ENCODE results near the gene ARHGEF19.

The ARHGEF19 gene

GRCh38 chr1:16153999-16154673 is 58.3 kb downstream of the ARHGEF19 start:
- ATAC-seq (no peak), DNase-seq (no peak)
- H3K27me3 Mint-ChIP-seq: peaks cover 21% of the 10 kb centered on the region
- H3K4me1 Mint-ChIP-seq: peaks cover 36% of the 10 kb centered on the region
- H3K4me3 Mint-ChIP-seq: no peak overlapping the region
- H3K36me3 Mint-ChIP-seq (ENCODE audit: low read depth): no peaks in the 10 kb centered on the region
- H3K9me3 Mint-ChIP-seq: no peaks in the 10 kb centered on the region
- H3K27ac Mint-ChIP-seq: no peak overlapping the region

- no peak for DNase-seq
- Mint-ChIP-seq H3K36me3 (ENCODE audit: low read depth) (no peaks in the 10 kb centered on the region), H3K27me3 (peaks cover 26% of the 10 kb centered on the region), H3K27ac (no peak overlapping the region), H3K9me3 (no peaks in the 10 kb centered on the region), H3K4me3 (no peak overlapping the region), H3K4me1 (peaks cover 35% of the 10 kb centered on the region)
- no peak for ATAC-seq
Measured at GRCh38 chr1:16153096-16153998, 59.1 kb downstream of the ARHGEF19 start.

- Mint-ChIP-seq H3K27ac (no peak overlapping the region), H3K36me3 (ENCODE audit: low read depth) (no peaks in the 10 kb centered on the region), H3K9me3 (no peaks in the 10 kb centered on the region), H3K4me1 (peaks cover 28% of the 10 kb centered on the region), H3K4me3 (no peak overlapping the region), H3K27me3 (peaks cover 26% of the 10 kb centered on the region)
- no peak for ATAC-seq
- no peak for DNase-seq
Measured at GRCh38 chr1:16152481-16153087, 59.9 kb downstream of the ARHGEF19 start.

GRCh38 chr1:16151995-16152384 is 60.5 kb downstream of the ARHGEF19 start:
- no peaks in the 10 kb centered on the region for H3K9me3 Mint-ChIP-seq
- no peak overlapping the region for H3K27ac Mint-ChIP-seq
- no peak overlapping the region for H3K4me3 Mint-ChIP-seq
- peaks cover 22% of the 10 kb centered on the region for H3K4me1 Mint-ChIP-seq
- ATAC-seq: no peak
- no peak for DNase-seq
- no peaks in the 10 kb centered on the region for H3K36me3 Mint-ChIP-seq (ENCODE audit: low read depth)
- H3K27me3 Mint-ChIP-seq: peaks cover 22% of the 10 kb centered on the region

- Mint-ChIP-seq H3K9me3 (no peaks in the 10 kb centered on the region), H3K4me3 (no peak overlapping the region), H3K36me3 (ENCODE audit: low read depth) (no peaks in the 10 kb centered on the region), H3K27ac (no peak overlapping the region), H3K4me1 (peaks cover 16% of the 10 kb centered on the region), H3K27me3 (peaks cover 22% of the 10 kb centered on the region)
- DNase-seq: no peak
- no peak for ATAC-seq
Measured at GRCh38 chr1:16151196-16151994, 61.1 kb downstream of the ARHGEF19 start.

- DNase-seq (no peak), ATAC-seq (no peak)
- Mint-ChIP-seq H3K9me3 (no peaks in the 10 kb centered on the region), H3K4me1 (peaks cover 14% of the 10 kb centered on the region), H3K36me3 (ENCODE audit: low read depth) (no peaks in the 10 kb centered on the region), H3K27me3 (peaks cover 18% of the 10 kb centered on the region), H3K4me3 (no peak overlapping the region), H3K27ac (no peak overlapping the region)
Measured at GRCh38 chr1:16150508-16150907, 61.9 kb downstream of the ARHGEF19 start.

GRCh38 chr1:16149702-16150488 is 62.6 kb downstream of the ARHGEF19 start:
- H3K4me1 Mint-ChIP-seq: peaks cover 11% of the 10 kb centered on the region
- H3K4me3 Mint-ChIP-seq: no peak overlapping the region
- DNase-seq (no peak), ATAC-seq (no peak)
- no peaks in the 10 kb centered on the region for H3K36me3 Mint-ChIP-seq (ENCODE audit: low read depth)
- peaks cover 18% of the 10 kb centered on the region for H3K27me3 Mint-ChIP-seq
- H3K9me3 Mint-ChIP-seq: no peaks in the 10 kb centered on the region
- no peak overlapping the region for H3K27ac Mint-ChIP-seq

GRCh38 chr1:16149146-16149545 is 63.3 kb downstream of the ARHGEF19 start:
- Mint-ChIP-seq H3K27ac (no peak overlapping the region), H3K36me3 (ENCODE audit: low read depth) (no peaks in the 10 kb centered on the region), H3K27me3 (peaks cover 18% of the 10 kb centered on the region), H3K9me3 (no peaks in the 10 kb centered on the region), H3K4me3 (no peak overlapping the region), H3K4me1 (peaks cover 4% of the 10 kb centered on the region)
- no peak for DNase-seq
- ATAC-seq: no peak

- no peaks in the 10 kb centered on the region for H3K9me3 Mint-ChIP-seq
- no peaks in the 10 kb centered on the region for H3K36me3 Mint-ChIP-seq (ENCODE audit: low read depth)
- peaks cover 16% of the 10 kb centered on the region for H3K27me3 Mint-ChIP-seq
- ATAC-seq: no peak
- H3K27ac Mint-ChIP-seq: no peak overlapping the region
- no peak for DNase-seq
- H3K4me3 Mint-ChIP-seq: no peak overlapping the region
- peaks cover 2% of the 10 kb centered on the region for H3K4me1 Mint-ChIP-seq
Measured at GRCh38 chr1:16148329-16149092, 63.9 kb downstream of the ARHGEF19 start.
